ENCODE data around the gene NRXN2.

GRCh38 chr11:64619196-64619595 is 103.8 kb downstream of the NRXN2 start:
- no peak for TF ChIP-seq GATA3 (IDR thresholded peaks at IDR 0.05; ENCODE audit: low read depth, low read length)
- TF ChIP-seq GATA2 (IDR thresholded peaks at IDR 0.05; ENCODE audit: low read depth, low read length), result no peak
